Measurements from ENCODE around the gene DCXR. TPM values are rescaled to one million over a fixed set of nuclear protein-coding genes. Genes with fewer than 3 reads are reported as not detected.

Gene DCXR
- total and polyA plus RNA-seq, 8 donors = 34.8 to 108 (median 60.0) TPM

- Histone ChIP-seq H3K36me3 (no peaks in the 10 kb centered on the region), H3K27me3 (no peaks in the 10 kb centered on the region), H3K4me1 (no peaks in the 10 kb centered on the region), H3K4me3 (no peak overlapping the region), H3K27ac (no peak overlapping the region), H3K9me3 (no peaks in the 10 kb centered on the region)
- 93% methylated on average over 19 of the region's 19 CpGs for WGBS, 2 donors
- ATAC-seq = no peak
- no peak for DNase-seq
- FAIRE-seq = no peak
- TF ChIP-seq, protein P1, sequence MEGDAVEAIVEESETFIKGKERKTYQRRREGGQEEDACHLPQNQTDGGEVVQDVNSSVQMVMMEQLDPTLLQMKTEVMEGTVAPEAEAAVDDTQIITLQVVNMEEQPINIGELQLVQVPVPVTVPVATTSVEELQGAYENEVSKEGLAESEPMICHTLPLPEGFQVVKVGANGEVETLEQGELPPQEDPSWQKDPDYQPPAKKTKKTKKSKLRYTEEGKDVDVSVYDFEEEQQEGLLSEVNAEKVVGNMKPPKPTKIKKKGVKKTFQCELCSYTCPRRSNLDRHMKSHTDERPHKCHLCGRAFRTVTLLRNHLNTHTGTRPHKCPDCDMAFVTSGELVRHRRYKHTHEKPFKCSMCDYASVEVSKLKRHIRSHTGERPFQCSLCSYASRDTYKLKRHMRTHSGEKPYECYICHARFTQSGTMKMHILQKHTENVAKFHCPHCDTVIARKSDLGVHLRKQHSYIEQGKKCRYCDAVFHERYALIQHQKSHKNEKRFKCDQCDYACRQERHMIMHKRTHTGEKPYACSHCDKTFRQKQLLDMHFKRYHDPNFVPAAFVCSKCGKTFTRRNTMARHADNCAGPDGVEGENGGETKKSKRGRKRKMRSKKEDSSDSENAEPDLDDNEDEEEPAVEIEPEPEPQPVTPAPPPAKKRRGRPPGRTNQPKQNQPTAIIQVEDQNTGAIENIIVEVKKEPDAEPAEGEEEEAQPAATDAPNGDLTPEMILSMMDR (IDR thresholded peaks at IDR 0.05) = no peak
- intact Hi-C loops (cut with DNase I) = loop anchor here in 1 of 3 donors (10.0 kb wide), 1 partner anchor 58 kb away; no protein-coding TSS in a partner anchor
Observed at GRCh38 chr17:82012640-82013295, 24.7 kb downstream of the DCXR start.

- Histone ChIP-seq H3K27ac (no peak overlapping the region), H3K4me3 (no peak overlapping the region), H3K36me3 (no peaks in the 10 kb centered on the region), H3K27me3 (no peaks in the 10 kb centered on the region), H3K9me3 (no peaks in the 10 kb centered on the region), H3K4me1 (no peaks in the 10 kb centered on the region)
- 86 to 91% methylated on average over 13 to 20 of the region's 20 CpGs for WGBS, 2 donors
- FAIRE-seq (no peak), DNase-seq (no peak), ATAC-seq (no peak)
- TF ChIP-seq, protein P1 (IDR thresholded peaks at IDR 0.05) = no peak
- intact Hi-C loops (cut with DNase I) = loop anchor here in 1 of 3 donors (10.0 kb wide), 1 partner anchor 57 kb away; no protein-coding TSS in a partner anchor
Observed at GRCh38 chr17:82012261-82012639, 25.2 kb downstream of the DCXR start.

GRCh38 chr17:82011617-82012187 lies 25.8 kb downstream of the DCXR start:
- no peak overlapping the region for H3K27ac ChIP-seq
- no peaks in the 10 kb centered on the region for H3K4me1 ChIP-seq
- intact Hi-C loops (cut with DNase I) = loop anchor here in 1 of 3 donors (10.0 kb wide), 1 partner anchor 57 kb away; no protein-coding TSS in a partner anchor
- no peak overlapping the region for H3K4me3 ChIP-seq
- 95 to 96% methylated on average over 17 to 19 of the region's 19 CpGs for WGBS, 2 donors
- no peaks in the 10 kb centered on the region for H3K36me3 ChIP-seq
- no peaks in the 10 kb centered on the region for H3K9me3 ChIP-seq
- FAIRE-seq = no peak
- DNase-seq = no peak
- no peak for ATAC-seq
- TF ChIP-seq, protein P1 (IDR thresholded peaks at IDR 0.05) = no peak
- H3K27me3 ChIP-seq = no peaks in the 10 kb centered on the region

DNA sequence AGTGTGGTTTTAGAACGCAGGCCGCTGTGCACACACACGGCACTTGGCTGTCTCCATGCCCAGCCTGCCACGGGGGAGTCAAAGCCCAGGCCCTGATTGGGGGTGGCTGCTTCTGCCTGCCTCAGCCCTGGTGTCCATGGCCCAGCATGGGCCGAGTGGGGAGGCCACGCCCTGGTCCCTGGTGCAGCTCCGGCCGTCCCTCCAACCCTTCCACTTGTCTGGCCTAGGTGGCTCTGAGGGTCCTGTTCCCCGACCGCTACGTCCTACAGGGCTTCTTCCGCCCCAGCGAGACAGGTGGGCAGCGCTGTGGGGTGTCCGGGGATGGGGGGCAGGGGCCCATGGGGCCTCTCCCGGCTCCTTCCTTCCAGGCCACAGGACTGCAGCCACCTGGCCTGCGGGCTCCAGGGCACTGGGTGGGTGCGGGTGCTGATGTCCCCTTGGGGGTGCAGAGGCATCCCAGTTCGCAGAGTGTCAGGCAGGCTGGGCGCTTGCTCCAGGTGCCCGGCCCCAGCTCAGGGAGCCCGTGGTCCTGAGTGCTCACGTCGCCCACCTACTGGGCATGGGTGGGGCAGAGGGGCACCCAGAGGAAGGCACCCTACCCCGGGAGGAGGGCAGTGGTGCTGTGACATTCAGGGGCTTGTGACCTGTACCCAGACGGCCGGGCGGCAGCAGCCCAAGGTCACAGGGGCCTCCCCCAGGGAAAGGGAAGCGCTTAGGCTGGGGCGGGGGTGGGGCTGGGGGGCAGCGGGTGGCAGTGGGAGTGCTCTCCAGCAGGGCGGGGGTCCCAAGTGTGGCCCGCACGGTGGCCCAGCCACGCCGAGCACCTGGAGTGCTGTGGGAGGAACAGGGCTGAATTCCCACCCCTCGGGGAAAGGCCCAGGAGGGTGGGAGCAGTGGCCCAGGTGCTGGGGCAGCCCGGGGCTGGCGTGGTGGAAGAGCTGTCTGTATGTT lies 26.6 kb downstream of the DCXR start:
- intact Hi-C loops (cut with DNase I) = loop anchor here in 1 of 3 donors (10.0 kb wide), 1 partner anchor 56 kb away; no protein-coding TSS in a partner anchor
- no peak for FAIRE-seq
- no peak for ATAC-seq
- WGBS, 2 donors = 93% methylated on average over 38 to 39 of the region's 39 CpGs
- TF ChIP-seq, protein P1 (IDR thresholded peaks at IDR 0.05) = no peak
- no peaks in the 10 kb centered on the region for H3K36me3 ChIP-seq
- no peak for DNase-seq
- no peaks in the 10 kb centered on the region for H3K4me1 ChIP-seq
- H3K9me3 ChIP-seq = no peaks in the 10 kb centered on the region
- no peak overlapping the region for H3K27ac ChIP-seq
- H3K4me3 ChIP-seq = no peak overlapping the region
- H3K27me3 ChIP-seq = no peaks in the 10 kb centered on the region
